ENCODE measurements around the gene TNRC6A.
"Not testable (repeated sequence)": the region's sequence is repeated elsewhere in the genome, so short reads cannot be mapped to it uniquely, and the experiment has no call there.

The TNRC6A gene

DNA sequence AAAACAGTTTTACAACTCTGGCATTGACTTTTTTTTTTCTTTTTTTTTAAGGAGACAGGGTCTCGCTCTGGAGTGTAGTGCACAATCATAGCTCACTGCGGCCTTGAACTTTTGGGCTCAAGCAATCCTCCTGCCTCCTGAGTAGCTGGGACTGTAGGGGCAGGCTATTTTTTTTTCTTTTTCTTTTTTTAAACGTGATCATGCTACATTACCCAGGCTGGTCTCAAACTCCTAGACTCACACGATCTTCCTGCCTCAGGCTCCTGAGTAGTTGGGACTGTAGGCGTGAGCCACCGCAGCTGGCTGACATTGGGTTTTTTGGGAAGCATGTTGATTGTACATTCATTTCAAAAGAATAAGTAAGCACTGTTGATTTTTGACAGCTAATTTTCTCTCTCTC lies 32.1 kb downstream of the TNRC6A start:
- DNase-seq, result no peak

DNA sequence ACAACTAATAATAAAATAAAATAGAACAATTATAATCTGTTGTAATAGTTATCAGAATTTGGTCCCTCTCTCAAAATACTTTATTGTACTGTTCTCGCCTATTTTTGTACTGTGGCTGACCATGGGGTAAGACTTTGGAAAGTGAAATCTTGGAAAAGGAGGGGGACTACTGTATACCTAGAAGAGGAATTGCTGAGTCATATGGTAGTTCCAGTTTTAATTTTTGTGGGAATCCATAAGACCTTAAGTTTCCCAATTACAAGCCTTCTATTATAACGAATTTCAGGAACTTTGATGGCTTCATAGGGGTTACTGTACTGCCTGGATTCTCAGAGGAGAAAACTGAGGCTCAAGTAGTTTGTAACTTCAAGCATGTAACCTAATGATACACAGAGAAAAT lies 35.5 kb downstream of the TNRC6A start:
- no peak for DNase-seq

DNA sequence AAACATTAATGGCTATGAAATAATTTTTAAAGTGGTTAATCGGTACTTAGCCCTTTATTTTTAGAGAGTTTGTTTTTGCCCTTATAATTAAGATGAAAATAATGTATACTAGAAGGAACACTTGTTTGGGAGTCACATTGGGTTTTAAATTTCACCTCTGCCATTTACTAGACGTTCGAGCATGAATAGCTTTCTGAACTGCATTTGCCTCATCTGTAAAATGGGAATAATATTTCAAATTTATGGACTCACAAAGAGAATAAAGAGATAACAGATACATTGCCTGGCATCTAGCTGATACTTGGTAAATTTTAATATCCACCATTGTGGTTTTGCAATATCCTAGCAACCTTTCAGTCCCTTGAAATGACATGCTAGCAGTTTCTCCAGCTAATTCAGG lies 36.6 kb downstream of the TNRC6A start:
- DNase-seq, result no peak

DNA sequence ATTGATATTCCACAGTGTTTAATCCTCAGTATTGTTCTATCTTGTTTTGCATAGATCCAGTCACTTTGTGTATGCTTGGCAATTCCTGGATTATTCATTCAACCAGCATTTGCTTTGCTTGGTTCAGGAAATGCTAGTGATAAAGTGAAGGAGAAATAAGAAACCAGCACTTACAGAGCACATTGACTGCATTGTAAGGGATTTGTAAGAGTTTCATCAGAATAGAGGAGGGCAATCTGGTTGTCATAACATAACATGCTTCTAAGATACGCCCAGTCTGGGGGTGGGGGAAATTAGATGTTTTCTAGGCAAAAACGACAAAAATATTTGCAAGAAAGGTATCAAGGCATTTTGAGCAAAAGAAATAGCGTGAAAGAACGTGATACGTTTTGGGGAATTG lies 40.4 kb downstream of the TNRC6A start:
- no peak for DNase-seq

DNA sequence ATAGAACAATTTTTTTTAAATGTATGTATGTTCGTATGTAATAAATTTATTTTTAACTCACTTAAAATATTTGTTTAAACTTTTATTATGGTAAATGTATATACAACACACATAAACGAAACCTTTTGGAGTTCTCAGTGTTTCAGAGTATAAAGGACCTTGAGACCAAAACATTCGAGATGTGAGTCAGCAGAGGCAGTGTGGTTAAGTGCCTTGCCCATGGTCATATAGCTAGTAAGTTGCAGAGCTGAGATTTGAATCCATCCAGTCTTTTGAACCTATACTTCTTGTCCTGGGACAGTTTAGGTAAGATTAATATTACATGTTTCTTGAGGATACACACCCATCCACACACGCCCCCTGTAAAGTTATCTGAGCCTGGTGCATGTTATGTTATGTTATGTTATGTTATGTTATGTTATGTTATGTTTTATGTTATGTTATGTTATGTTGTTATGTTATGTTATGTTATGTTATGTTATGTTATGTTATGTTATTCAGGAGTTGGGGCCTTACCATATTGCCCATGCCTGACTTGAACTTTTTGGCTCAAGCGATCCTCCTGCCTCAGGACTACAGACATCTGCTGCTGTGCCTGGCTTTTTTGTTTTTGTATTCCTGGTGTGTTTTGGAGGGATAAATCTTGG lies 41.8 kb downstream of the TNRC6A start:
- DNase-seq, result no peak

DNA sequence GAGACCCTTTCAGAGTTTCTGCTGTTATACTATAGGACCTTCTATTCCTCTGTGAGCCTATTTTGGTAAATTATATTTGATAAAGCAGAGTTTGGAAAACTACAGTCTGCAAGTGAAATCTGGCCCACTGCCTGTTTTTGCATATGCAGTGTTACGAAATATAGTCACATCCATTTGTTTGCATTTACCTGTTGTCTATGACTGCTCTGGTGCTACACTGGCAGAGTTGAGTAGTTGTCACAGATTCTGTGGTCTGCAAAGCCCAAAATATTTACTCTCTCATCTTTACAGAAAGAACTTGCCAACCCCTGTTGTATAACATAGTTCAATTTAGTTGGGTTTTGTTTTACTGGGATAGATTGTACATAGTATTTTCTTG lies 42.3 kb downstream of the TNRC6A start:
- no peak for DNase-seq

DNA sequence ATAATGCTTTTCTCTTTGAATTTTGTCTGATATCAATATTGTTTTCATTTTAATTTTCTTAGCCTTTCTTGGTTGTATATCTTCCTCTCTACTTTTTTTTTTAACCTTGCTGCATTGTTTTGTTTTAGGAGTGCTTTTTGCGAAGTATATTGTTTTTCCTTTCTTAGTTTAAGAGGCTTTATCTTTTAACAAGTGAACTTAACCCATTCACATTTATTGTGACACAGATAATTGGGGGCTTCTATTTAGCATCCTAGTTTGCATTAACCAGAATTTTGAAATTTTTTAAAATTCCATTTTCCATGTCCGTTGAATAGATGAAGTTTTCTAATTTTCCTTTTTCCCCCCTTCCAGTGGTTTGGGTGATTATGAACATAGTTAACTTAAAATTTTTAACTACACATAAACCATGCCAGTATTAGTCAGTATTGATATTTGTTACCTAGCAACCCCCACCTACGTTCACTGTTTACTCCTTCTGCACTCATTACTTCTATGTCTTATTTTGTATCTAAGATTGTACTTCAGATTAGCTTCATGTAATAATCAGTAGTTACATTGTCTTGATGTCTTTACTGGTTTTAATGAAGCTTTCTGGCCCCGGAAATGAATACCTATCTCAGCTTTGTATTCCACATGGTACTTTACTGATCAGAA lies 44.4 kb downstream of the TNRC6A start:
- DNase-seq, result no peak

DNA sequence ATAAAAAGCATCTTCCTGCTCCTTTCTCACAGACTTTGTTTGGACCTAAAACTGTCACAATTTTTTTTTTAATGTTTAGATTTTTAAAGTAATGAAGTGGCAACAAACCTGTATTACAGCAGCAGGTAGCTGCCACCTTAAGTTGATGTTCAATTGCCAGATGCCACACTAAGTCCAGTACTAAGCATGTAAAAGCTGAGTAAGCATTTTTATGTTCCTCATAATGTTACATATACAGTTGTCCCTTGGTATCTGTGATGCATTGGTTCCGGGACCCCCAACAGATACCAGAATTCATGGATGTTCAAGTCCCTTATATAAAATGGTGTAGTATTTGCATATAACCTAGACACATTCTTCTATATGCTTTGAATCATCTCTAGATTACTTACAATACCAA lies 45.1 kb downstream of the TNRC6A start:
- no peak for DNase-seq

DNA sequence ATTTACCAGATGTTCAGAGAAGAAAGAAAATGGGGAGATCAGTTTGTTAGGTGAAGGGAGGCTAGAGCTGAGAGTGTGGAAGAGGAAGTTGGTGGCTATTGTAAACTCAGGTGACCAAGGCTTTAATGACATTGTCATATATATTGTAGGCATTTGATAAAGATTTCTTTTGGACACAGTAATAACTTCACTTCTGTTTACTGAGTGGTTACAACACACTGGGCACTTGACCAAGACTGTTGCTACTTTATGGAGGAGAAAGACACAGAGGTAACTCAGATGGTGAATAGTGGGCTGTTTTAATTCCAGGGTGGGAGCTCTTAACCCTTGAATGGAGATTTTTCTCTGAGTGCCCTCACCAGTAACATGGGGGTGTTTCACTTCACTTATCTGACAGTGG lies 46.0 kb downstream of the TNRC6A start:
- DNase-seq, result no peak

DNA sequence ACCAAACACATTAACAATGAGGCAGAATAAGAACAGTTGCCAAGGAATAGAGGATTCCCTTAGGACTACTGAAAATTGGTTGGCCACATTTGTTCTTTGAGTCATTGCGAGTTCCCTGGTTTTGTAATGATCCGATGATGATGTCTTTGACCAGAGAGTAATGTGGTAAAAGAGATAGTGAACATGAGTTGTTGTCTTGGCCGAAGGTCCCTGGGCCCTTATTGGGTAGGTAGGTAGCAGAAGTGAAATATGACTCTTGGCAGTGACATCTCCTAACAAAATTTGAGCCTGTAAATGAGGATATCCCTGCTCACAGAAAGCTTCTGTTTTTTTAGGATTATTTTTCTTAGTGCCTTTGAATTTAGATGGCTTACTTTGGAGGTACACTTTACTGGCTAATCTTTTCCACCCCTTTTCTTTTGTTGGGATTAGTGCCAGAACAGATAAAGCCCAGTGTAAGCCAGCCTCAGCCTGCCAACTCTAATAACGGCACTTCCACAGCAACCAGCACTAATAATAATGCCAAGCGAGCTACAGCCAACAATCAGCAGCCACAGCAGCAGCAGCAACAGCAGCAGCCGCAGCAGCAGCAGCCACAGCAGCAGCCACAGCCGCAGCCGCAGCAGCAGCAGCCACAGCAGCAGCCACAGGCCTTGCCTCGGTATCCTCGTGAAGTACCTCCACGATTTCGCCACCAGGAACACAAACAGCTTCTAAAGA lies 47.2 kb downstream of the TNRC6A start:
- no peak for DNase-seq

DNA sequence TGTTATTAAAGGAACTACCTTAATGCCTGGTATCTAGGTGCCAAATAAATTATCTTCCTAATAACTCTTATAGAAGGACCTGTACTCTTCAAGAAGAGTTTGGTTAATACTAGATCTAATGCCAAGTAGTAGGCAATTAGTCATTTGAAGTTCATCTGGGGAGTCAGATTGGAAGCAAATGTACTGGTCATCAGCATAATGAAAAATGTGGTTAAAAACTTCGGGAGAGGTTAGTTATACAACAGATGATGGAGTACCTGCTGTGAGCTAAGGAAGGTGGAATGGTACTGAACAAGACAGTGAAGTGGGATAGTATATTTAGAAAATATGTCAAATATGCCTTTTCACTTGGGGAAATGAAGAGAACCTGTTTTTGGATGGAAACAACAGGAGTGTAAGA lies 49.2 kb downstream of the TNRC6A start:
- no peak for DNase-seq

DNA sequence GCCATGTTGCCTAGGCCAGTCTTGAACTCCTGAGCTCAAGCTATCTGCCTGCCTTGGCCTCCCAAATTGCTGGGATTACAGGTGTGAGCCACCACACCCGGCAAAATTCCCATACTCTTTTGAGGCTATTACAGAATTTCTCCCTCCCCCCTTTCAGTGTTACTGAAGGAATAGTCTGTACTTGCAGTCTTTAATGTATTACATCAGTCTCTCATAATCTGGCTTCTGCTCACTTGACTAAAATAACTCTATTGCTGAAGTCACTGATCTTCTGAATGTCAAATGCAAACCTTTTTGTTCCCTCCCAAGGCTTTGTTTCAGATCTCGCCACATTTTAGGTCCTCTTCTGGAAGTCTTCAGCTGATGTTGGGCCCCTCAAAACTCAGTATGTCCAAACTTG lies 51.8 kb downstream of the TNRC6A start:
- DNase-seq, result no peak

DNA sequence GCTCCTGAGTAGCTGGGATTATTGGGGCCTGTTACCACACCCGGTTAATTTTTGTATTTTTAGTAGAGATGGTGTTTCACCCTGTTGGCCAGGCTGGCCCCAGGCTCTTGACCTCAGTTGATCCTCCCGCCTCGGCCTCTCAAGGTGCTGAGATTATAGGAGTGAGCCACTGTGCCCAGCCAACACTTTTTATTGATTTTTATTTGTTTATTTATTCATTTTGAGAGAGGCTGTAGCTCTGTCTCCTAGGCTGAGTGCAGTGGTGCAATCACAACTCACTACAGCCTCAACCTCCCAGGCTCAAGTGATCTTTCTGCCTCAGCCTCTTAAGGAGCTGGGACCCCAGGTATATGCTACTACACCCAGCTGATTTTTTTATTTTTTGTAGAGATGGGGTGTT lies 54.7 kb downstream of the TNRC6A start:
- no peak for DNase-seq

DNA sequence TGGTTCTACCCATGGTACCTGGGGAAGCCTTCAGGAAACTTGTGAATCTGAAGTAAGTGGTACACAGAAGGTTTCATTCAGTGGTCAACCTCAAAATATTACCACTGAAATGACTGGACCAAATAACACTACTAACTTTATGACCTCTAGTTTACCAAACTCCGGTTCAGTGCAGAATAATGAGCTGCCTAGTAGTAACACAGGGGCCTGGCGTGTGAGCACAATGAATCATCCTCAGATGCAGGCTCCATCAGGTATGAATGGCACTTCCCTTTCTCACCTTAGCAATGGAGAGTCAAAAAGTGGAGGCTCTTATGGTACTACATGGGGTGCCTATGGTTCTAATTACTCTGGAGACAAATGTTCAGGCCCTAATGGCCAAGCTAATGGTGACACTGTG lies 60.4 kb downstream of the TNRC6A start:
- DNase-seq, result no peak

DNA sequence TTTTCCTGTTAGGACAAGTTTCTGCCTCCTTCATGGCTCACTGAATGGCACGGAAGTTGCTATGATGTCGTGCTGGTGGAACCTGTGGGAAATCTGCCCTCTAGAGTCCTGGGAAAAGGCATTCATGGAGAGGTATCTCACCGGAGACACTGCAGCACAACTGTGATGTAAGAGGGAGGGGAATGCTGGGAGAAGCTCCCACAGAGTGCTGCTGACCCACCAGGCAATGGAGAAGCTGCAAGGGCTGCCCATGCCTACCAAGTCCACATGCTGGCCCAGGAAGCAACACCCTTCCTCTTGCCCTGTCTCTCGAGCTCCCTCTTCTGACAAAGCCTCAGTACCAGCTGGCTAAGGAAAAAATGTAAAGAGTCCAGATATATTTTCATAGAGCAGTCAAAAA lies 71.1 kb downstream of the TNRC6A start:
- no peak for DNase-seq

DNA sequence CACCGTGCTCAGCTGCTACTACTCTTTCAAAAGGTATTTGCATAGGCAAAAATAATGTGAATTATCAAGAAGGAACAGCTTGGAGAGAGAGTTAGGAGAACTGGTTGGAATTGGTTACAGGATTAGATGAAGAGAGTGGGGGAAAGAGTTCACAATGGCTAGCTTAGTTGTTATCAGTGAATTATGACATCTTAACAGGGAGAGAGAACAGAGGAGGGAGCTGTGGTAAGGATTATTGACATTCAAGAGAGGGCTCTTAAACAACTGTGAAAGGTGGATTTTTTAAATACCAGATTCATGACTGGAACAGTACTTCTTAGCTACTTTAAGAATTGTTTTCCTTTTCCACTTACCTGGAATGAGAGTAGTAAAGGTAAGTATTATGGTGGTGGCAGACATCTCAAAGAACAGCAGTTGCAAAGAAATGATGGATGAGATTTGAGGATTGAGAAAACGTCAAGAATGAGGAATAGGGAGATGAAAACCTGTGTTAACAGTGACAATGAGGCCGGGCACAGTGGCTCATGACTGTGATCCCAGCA lies 72.4 kb downstream of the TNRC6A start:
- DNase-seq, result no peak

DNA sequence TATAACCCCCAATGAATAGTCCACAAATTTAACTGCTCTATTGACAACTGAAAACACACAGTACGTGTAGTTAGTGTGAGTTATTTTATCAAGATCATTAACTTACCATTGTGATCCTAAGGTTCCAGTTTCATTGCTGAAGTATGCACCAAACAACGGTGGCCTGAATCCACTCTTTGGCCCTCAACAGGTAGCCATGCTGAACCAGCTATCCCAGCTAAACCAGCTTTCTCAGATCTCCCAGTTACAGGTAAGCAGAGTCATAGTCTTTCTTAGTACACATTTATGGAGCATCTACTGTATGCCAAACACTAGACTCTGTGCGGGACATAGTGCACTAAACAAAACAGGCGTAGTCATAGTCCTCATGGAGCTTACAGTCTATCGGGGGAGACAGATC lies 76.0 kb downstream of the TNRC6A start:
- no peak for DNase-seq

DNA sequence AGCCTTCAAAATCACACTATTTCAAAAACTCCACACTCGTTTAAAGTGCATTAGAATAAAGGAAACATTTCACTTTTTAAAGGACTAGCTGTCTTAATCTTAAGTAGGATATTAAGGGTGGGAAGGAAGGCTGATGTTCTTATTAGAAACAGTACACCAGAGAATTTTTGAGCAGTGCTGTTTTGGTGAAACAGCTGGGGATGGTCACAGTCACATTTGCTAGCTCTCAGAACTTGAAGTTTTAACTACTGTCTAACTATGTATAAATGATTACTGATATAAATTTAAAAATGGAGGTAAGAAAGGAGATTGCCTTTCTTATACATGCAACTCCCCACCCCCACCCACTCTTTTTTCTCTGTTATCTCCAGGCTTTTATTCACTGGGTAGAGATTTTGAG lies 77.8 kb downstream of the TNRC6A start:
- DNase-seq, result no peak

DNA sequence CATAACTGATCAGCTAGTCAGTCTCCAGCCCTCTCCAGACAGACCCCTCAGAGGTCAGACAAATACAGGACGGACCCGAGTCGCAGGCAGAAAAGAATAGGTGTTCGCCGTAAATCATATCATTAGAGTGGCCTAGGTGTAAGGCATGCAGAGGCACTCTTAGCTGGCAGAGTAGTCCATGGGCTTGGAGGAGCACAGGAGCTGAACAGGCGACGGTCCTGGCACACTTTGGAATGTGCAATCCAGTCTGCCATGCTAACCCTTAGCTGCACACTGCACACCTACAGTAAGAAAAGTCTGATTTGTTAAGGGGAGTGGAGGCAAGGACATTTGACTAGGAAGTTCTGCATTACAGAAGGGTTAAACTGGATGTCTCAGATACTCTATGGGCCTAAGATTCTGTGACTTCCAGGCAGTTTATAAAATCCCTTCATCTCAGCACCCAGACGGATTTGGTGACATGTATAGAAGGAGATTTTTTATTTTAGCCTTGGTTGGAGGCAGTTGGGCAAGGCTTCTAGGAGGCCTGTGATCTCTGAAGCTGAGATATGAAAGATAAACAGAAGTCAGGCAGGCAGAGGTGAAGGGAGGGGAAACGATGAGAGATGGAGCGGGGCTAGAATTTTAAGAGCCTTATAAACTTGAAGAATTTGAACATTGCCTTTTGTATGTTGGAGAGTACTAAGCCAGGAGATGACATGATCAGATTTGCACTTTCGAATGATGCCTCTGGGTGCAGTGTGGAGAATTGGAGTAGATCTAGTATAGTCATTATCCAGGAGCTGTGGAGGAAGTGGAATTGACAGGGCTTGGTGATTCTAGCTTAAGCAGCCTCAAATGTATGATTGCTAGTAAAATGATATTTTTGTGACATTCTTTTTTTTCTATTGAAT lies 81.7 kb downstream of the TNRC6A start:
- no peak for DNase-seq

DNA sequence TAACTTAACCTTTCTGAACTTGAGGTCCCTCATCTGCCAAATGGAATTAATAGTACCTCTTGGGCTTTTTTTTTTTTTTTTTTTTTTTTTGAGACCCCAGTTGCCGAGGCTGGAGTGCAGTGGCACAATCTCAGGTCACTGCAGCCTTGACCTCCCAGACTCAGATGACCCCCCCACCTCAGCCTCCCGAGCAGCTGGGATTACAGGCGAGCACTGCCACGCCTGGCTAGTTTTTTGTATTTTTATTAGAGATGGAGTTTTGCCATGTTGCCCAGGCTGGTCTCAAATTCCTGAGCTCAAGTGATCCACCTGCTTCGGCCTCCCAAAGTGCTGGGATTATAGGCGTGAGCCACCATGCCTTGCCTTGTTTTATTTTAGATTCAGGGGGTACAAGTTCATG lies 83.4 kb downstream of the TNRC6A start:
- DNase-seq, result not testable (repeated sequence)

DNA sequence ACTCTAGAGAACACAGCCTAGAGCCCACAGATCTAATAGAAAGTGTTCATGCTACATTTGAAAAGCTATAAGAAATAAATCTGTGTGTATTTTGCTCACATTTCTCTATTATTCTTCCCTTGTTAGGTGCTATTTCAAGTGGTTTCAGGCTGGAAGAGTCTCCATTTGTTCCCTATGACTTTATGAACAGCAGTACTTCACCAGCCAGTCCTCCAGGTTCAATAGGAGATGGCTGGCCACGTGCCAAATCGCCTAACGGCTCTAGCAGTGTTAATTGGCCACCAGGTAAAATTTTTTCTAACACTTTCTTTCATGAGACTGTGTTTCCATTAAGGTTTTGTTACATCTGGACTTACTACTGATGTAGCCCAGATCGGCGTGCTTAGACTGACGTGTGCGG lies 85.6 kb downstream of the TNRC6A start:
- DNase-seq, result no peak

DNA sequence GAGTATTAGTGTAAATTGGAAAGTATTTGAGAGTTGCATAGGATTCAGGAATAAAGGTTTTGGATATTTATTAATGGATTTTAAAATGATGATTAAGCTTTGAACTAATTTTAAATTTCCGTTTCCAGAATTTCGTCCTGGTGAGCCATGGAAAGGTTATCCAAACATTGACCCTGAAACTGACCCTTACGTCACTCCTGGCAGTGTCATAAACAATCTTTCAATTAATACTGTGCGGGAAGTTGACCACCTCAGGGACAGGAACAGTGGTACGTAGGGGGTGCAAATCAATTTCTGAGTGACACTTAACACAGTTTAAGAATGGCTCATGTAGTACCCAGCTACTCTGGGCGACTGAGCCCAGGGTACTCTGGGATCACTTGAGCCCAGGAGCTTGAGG lies 87.2 kb downstream of the TNRC6A start:
- no peak for DNase-seq

DNA sequence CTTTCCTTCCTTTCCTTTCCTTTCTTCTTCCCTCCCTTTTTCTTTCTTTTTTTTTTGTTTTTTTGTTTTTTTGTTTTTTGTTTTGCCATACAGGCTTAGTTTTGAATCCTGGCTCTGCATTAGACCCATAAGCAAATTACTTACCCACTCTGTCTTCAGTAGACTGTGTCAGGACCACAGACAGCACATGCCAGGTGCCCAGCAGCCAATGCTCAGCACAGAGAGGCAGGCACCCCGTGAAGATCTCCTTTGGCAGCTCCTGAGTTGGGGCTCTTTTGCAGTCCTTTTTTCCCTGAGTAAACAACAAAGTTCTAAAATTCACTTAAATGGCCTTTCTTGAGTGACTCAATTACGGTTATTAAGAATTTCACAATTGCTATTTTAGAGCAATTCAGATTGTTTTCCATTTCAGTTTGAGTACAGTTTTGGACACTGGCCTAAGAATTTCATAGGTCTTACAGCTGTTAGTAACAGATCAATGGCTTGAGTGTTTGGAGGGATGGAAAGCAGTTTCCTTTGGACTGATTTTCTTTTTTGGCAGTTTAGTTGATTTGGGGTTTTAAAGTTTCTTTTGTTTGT lies 90.1 kb downstream of the TNRC6A start:
- DNase-seq, result no peak

Measured in stimulated activated naive CD4-positive, alpha-beta T cell (primary cell).